ENCODE results near the gene FBXO44. TPM values are rescaled to one million over a fixed set of nuclear protein-coding genes. Genes with fewer than 3 reads are reported as not detected.

FBXO44 gene
- total and polyA plus RNA-seq, 2 experiments from 2014 or later = 22.0 to 30.8 TPM

GRCh38 chr1:11640101-11640500 lies 14.6 kb upstream of the FBXO44 start:
- Histone ChIP-seq H3K9me2 (ENCODE audit: insufficient read depth) (no peaks in the 10 kb centered on the region), H3K4me1 (ENCODE audit: insufficient read depth) (no peaks in the 10 kb centered on the region), H2AFZ (no peak overlapping the region), H4K20me1 (replicated peaks; ENCODE audit: insufficient read depth) (peaks cover 3% of the 10 kb centered on the region; the same call in 1 of the 2 replicates), H3K79me2 (replicated peaks; ENCODE audit: insufficient read depth) (no peaks in the 10 kb centered on the region), H3K36me3 (ENCODE audit: insufficient read depth) (no peaks in the 10 kb centered on the region), H3K4me3 (no peak overlapping the region), H3F3A (replicated peaks; ENCODE audit: low read depth) (0 out of 2 replicates have a peak, but pooled peaks cover 4% of the 10 kb centered on the region), H3K27ac (ENCODE audit: low read depth) (no peak overlapping the region), H3K4me2 (no peak overlapping the region), H3K27me3 (ENCODE audit: insufficient read depth) (no peaks in the 10 kb centered on the region)
- DNase-seq (ENCODE audit: low spot score) = no peak
- Mint-ChIP-seq H3K9me3 (no peaks in the 10 kb centered on the region), H3K36me3 (ENCODE audit: low read depth) (peaks cover under 1% of the 10 kb centered on the region; the same call in 1 of the 3 replicates), H3K4me1 (no peaks in the 10 kb centered on the region), H3K27ac (no peak overlapping the region), H3K27me3 (ENCODE audit: insufficient read depth, low read depth, poor library complexity) (peaks cover 3% of the 10 kb centered on the region), H3K4me3 (no peak overlapping the region)
- ATAC-seq = no peak
- TF ChIP-seq STAT1 (IDR thresholded peaks at IDR 0.05; ENCODE audit: unreplicated experiment) = no peak
- TF ChIP-seq JUNB (IDR thresholded peaks at IDR 0.05; ENCODE audit: unreplicated experiment) = no peak
- no peak for TF ChIP-seq POLR2AphosphoS5 (IDR thresholded peaks at IDR 0.05; ENCODE audit: low read depth)
- TF ChIP-seq ZNF331 (CRISPR knock-in tag; IDR thresholded peaks at IDR 0.05; ENCODE audit: low read depth) = no peak
- TF ChIP-seq ZNF462 (CRISPR knock-in tag; IDR thresholded peaks at IDR 0.05) = no peak
- TF ChIP-seq, protein P1, sequence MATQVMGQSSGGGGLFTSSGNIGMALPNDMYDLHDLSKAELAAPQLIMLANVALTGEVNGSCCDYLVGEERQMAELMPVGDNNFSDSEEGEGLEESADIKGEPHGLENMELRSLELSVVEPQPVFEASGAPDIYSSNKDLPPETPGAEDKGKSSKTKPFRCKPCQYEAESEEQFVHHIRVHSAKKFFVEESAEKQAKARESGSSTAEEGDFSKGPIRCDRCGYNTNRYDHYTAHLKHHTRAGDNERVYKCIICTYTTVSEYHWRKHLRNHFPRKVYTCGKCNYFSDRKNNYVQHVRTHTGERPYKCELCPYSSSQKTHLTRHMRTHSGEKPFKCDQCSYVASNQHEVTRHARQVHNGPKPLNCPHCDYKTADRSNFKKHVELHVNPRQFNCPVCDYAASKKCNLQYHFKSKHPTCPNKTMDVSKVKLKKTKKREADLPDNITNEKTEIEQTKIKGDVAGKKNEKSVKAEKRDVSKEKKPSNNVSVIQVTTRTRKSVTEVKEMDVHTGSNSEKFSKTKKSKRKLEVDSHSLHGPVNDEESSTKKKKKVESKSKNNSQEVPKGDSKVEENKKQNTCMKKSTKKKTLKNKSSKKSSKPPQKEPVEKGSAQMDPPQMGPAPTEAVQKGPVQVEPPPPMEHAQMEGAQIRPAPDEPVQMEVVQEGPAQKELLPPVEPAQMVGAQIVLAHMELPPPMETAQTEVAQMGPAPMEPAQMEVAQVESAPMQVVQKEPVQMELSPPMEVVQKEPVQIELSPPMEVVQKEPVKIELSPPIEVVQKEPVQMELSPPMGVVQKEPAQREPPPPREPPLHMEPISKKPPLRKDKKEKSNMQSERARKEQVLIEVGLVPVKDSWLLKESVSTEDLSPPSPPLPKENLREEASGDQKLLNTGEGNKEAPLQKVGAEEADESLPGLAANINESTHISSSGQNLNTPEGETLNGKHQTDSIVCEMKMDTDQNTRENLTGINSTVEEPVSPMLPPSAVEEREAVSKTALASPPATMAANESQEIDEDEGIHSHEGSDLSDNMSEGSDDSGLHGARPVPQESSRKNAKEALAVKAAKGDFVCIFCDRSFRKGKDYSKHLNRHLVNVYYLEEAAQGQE (IDR thresholded peaks at IDR 0.05; ENCODE audit: unreplicated experiment) = no peak
- TF ChIP-seq ZNF114 (CRISPR knock-in tag; IDR thresholded peaks at IDR 0.05) = no peak
- no peak for TF ChIP-seq ETS1 (IDR thresholded peaks at IDR 0.05)

Data from GM23338 (cell line).